Loucy (cell line): ENCODE data around the gene SPINK14.

Experiments
- H2AFZ ChIP-seq: fragments of 200-600 bp; sonication (generic); 2 replicates; pipeline ENCODE4 v1.6.0; 2016; ENCODE audit warnings: antibody characterized with exemption, mild to moderate bottlenecking, low read length, moderate library complexity
- H3F3A ChIP-seq: fragments of 200-600 bp; 2 replicates; pipeline ENCODE4 v1.6.0; 2016; ENCODE audit warnings: antibody characterized with exemption, low read depth, mild to moderate bottlenecking
- H3K27me3 ChIP-seq: fragments of 200-600 bp; sonication (generic); 2 replicates; pipeline ENCODE4 v1.6.1; 2014; ENCODE audit warnings: low read length, mild to moderate bottlenecking; ENCODE audit not compliant: insufficient read depth, poor library complexity, severe bottlenecking
- H3K36me3 ChIP-seq: fragments of 200-600 bp; sonication (generic); 2 replicates; pipeline ENCODE4 v1.6.1; 2016; ENCODE audit warnings: low read length; ENCODE audit not compliant: insufficient read depth
- H3K4me1 ChIP-seq: fragments of 200-600 bp; sonication (generic); 2 replicates; pipeline ENCODE4 v1.5.1; 2014; ENCODE audit warnings: low read length, mild to moderate bottlenecking; ENCODE audit not compliant: insufficient read depth, poor library complexity, severe bottlenecking
- H3K4me2 ChIP-seq: fragments of 200-600 bp; sonication (generic); 2 replicates; pipeline ENCODE4 v1.6.0; 2014; ENCODE audit warnings: antibody characterized with exemption, low read length, low read depth, mild to moderate bottlenecking; ENCODE audit not compliant: poor library complexity, severe bottlenecking
- H3K4me3 ChIP-seq: fragments of 200-600 bp; sonication (generic); 2 replicates; pipeline ENCODE4 v1.5.1; 2014; ENCODE audit warnings: low read length, mild to moderate bottlenecking, mixed read lengths; ENCODE audit not compliant: poor library complexity, severe bottlenecking
- H3K79me2 ChIP-seq: fragments of 200-600 bp; sonication (generic); 2 replicates; pipeline ENCODE4 v1.6.1; 2014; ENCODE audit warnings: low read length; ENCODE audit not compliant: insufficient read depth
- H3K9ac ChIP-seq: fragments of 200-600 bp; sonication (generic); 2 replicates; pipeline ENCODE4 v1.6.0; 2014; ENCODE audit warnings: mild to moderate bottlenecking, low read depth, low read length, moderate library complexity; ENCODE audit not compliant: poor library complexity, severe bottlenecking
- H3K9me2 ChIP-seq: fragments of 200-600 bp; sonication (generic); replicated peaks from 2 replicates; pipeline ENCODE4 v1.6.1; 2016; ENCODE audit warnings: low read depth, low read length, mixed read lengths
- H3K9me3 ChIP-seq: fragments of 200-600 bp; sonication (generic); 2 replicates; pipeline ENCODE4 v1.6.1; 2014; ENCODE audit warnings: mild to moderate bottlenecking, antibody characterized with exemption, low read length, low read depth; ENCODE audit not compliant: insufficient read depth
- H4K20me1 ChIP-seq: fragments of 200-600 bp; sonication (generic); 2 replicates; pipeline ENCODE4 v1.6.0; 2014; ENCODE audit warnings: antibody characterized with exemption, low read length, mild to moderate bottlenecking; ENCODE audit not compliant: insufficient read depth, poor library complexity, severe bottlenecking
- EZH2phosphoT487 ChIP-seq: fragments of 200-600 bp; IDR thresholded peaks from 2 replicates; pipeline ENCODE4 v1.6.1; 2018; ENCODE audit warnings: antibody characterized with exemption, mild to moderate bottlenecking, moderate library complexity, borderline replicate concordance
- TF ChIP-seq, protein P1 (sequence below): fragments of 200-600 bp; sonication (generic); conservative IDR thresholded peaks from 2 replicates; pipeline ENCODE4 v1.5.1; 2014; ENCODE audit warnings: mild to moderate bottlenecking, antibody characterized with exemption, low read length

Gene SPINK14, protein sequence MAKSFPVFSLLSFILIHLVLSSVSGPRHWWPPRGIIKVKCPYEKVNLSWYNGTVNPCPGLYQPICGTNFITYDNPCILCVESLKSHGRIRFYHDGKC

DNA sequence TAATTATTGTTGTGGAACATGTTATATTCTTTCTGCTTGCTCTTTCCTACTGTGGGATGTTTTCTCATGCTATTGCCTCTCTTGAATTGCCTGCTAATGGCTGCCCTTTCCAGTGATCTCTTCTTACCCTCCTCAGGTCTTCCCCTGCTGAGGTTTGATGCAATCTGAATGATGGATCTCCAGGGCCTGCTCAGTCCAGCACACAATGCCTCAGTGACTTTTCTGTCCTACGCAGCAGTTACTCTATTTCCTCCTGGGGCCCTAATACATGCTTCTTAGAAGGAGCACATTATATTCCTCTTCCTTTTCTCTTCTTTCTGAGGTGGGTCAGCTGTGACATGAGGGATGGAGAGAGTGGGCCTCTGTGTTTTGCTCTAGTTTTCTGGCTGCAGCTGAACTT lies at the start of gene SPINK14:
Gene SPINK14, plus strand, starts transcription at position 301 of the 400 bp plus-strand sequence. CDS start 1,187 bp downstream, outside the sequence.
- Histone ChIP-seq H3K9ac (no peak within 1 kb of the TSS), H3K36me3 (no peaks in the 10 kb centered on the region), H3K9me3 (no peaks in the 10 kb centered on the region), H3K27me3 (no peaks in the 10 kb centered on the region), H3K4me3 (no peak within 1 kb of the TSS), H2AFZ (no peak within 1 kb of the TSS), H3F3A (no peaks in the 10 kb centered on the region), H3K9me2 (no peaks in the 10 kb centered on the region), H3K4me2 (no peak within 1 kb of the TSS), H3K4me1 (no peaks in the 10 kb centered on the region), H3K79me2 (no peaks in the 10 kb centered on the region), H4K20me1 (no peaks in the 10 kb centered on the region)
- TF ChIP-seq, protein P1, sequence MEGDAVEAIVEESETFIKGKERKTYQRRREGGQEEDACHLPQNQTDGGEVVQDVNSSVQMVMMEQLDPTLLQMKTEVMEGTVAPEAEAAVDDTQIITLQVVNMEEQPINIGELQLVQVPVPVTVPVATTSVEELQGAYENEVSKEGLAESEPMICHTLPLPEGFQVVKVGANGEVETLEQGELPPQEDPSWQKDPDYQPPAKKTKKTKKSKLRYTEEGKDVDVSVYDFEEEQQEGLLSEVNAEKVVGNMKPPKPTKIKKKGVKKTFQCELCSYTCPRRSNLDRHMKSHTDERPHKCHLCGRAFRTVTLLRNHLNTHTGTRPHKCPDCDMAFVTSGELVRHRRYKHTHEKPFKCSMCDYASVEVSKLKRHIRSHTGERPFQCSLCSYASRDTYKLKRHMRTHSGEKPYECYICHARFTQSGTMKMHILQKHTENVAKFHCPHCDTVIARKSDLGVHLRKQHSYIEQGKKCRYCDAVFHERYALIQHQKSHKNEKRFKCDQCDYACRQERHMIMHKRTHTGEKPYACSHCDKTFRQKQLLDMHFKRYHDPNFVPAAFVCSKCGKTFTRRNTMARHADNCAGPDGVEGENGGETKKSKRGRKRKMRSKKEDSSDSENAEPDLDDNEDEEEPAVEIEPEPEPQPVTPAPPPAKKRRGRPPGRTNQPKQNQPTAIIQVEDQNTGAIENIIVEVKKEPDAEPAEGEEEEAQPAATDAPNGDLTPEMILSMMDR, result no peak
- TF ChIP-seq EZH2phosphoT487, result no peak

DNA sequence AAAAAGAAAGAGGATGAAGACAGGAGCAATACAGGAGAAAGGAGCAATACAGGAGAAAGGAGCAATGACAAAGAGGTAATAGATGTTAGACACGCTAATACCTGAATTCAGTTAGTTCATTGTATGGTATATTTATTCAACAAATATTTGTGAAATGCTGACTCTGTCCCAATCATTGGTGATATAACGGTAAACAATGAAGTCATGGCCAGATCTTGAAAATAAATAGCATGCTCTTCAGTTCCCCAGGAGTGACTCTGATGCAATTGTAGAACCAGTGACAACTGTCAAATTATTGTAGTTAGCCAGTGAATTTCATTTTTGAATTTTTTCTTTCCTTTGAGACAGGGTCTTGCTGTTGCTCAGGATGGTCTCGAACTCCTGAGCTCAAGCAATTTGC lies 48.0 kb upstream of the SPINK14 start:
- H3K79me2 ChIP-seq, result no peaks in the 10 kb centered on the region
- no peak overlapping the region for H3K4me3 ChIP-seq
- no peaks in the 10 kb centered on the region for H3K4me1 ChIP-seq
- no peaks in the 10 kb centered on the region for H3K36me3 ChIP-seq
- no peaks in the 10 kb centered on the region for H4K20me1 ChIP-seq
- no peak overlapping the region for H3K9ac ChIP-seq
- no peaks in the 10 kb centered on the region for H3K9me3 ChIP-seq
- H3K27me3 ChIP-seq, result no peaks in the 10 kb centered on the region
- no peak overlapping the region for H2AFZ ChIP-seq
- no peak overlapping the region for H3K4me2 ChIP-seq
- no peaks in the 10 kb centered on the region for H3K9me2 ChIP-seq
- no peaks in the 10 kb centered on the region for H3F3A ChIP-seq
- TF ChIP-seq EZH2phosphoT487, result no peak
- TF ChIP-seq, protein P1, result no peak

DNA sequence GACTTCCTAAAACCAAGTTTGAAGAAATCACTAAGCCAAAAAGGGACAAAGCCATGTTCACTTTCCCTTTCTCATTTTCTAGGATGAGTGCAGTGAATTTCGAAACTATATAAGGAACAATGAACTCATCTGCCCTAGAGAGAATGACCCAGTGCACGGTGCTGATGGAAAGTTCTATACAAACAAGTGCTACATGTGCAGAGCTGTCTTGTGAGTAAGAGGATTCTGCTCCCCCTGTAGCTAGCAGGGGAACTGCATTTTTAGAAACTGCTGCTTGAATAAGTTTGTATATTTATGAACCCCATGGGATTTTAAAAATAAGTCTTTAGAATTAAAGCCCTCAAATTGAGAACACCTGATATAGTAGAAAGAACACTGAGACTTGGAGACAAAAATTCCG lies 42.7 kb upstream of the SPINK14 start:
- no peaks in the 10 kb centered on the region for H3K27me3 ChIP-seq
- no peak overlapping the region for H3K9ac ChIP-seq
- H3K9me2 ChIP-seq, result no peaks in the 10 kb centered on the region
- no peak overlapping the region for H3K4me3 ChIP-seq
- H3K9me3 ChIP-seq, result no peaks in the 10 kb centered on the region
- no peaks in the 10 kb centered on the region for H4K20me1 ChIP-seq
- no peak overlapping the region for H3K4me2 ChIP-seq
- no peak overlapping the region for H2AFZ ChIP-seq
- H3K4me1 ChIP-seq, result no peaks in the 10 kb centered on the region
- H3K36me3 ChIP-seq, result no peaks in the 10 kb centered on the region
- H3F3A ChIP-seq, result no peaks in the 10 kb centered on the region
- TF ChIP-seq EZH2phosphoT487, result no peak
- TF ChIP-seq, protein P1, result peak; percentile 46
- no peaks in the 10 kb centered on the region for H3K79me2 ChIP-seq
